ENCODE data around the gene YAF2. TPM values are rescaled to one million over a fixed set of nuclear protein-coding genes. Genes with fewer than 3 reads are reported as not detected.

YAF2 gene
- polyA plus RNA-seq, 4 donors: 26.6 to 29.2 (median 28.2) TPM

GRCh38 chr12:42118136-42118879 lies 119.7 kb downstream of the YAF2 start:
- no peak for DNase-seq (ENCODE audit: low read depth in 4 of 4, low spot score in 2 of 4)

- DNase-seq (ENCODE audit: low read depth in 4 of 4, low spot score in 2 of 4): no peak
Observed at GRCh38 chr12:42109031-42109430, 129.0 kb downstream of the YAF2 start.

Other genes starting within 250 kb of the YAF2 start
- gene GXYLT1, start 93.4 kb downstream of the YAF2 start, polyA plus RNA-seq (ENCODE audit: insufficient read length in 4 of 4): 10 to 100 TPM; 25.3 to 32.6 (median 29.1) TPM
- 100 to 1,000 TPM in 3 of 4 donors, 10 to 100 TPM in 1; 89.8 to 106 (median 102) TPM for gene ZCRB1, start 87.8 kb upstream of the YAF2 start, polyA plus RNA-seq (ENCODE audit: insufficient read length in 4 of 4)
- gene PPHLN1, start 87.9 kb upstream of the YAF2 start, polyA plus RNA-seq (ENCODE audit: insufficient read length in 4 of 4): 10 to 100 TPM; 58.9 to 75.7 (median 68.7) TPM